ENCODE data around the gene STRBP.

DNA sequence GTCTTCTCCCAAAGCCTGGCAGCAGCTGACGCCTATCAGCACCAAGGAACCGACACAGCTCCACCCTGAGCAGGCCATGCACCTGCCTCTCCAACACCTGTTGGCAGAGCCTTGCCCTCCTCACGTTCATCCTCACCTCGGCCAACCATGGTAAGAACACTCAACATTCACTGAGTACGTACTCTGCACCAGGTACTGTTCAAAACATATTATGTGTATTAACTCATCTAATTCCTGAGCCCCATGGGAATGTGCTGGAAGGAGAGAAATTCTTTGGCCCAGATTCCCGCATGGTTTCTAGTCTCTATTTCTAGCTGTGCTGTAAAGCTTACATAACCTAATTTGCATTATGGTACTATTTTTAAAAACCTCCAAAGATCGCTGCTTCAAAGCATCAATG, 148.8 kb downstream of the STRBP start:
- TF ChIP-seq, protein P1, sequence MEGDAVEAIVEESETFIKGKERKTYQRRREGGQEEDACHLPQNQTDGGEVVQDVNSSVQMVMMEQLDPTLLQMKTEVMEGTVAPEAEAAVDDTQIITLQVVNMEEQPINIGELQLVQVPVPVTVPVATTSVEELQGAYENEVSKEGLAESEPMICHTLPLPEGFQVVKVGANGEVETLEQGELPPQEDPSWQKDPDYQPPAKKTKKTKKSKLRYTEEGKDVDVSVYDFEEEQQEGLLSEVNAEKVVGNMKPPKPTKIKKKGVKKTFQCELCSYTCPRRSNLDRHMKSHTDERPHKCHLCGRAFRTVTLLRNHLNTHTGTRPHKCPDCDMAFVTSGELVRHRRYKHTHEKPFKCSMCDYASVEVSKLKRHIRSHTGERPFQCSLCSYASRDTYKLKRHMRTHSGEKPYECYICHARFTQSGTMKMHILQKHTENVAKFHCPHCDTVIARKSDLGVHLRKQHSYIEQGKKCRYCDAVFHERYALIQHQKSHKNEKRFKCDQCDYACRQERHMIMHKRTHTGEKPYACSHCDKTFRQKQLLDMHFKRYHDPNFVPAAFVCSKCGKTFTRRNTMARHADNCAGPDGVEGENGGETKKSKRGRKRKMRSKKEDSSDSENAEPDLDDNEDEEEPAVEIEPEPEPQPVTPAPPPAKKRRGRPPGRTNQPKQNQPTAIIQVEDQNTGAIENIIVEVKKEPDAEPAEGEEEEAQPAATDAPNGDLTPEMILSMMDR (IDR thresholded peaks at IDR 0.05; ENCODE audit: low read depth, low read length), result no peak
- no peak for TF ChIP-seq POLR2A (IDR thresholded peaks at IDR 0.05; ENCODE audit: extremely low read depth, insufficient read length)
- TF ChIP-seq MYC (IDR thresholded peaks at IDR 0.05; ENCODE audit: low read depth, low read length), result no peak
- TF ChIP-seq, protein P2, sequence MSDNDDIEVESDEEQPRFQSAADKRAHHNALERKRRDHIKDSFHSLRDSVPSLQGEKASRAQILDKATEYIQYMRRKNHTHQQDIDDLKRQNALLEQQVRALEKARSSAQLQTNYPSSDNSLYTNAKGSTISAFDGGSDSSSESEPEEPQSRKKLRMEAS (IDR thresholded peaks at IDR 0.05; ENCODE audit: low read depth, low read length), result no peak
